Measurements from ENCODE around the gene JMY. TPM values are rescaled to one million over a fixed set of nuclear protein-coding genes. Genes with fewer than 3 reads are reported as not detected.
"Not testable (repeated sequence)": the region's sequence is repeated elsewhere in the genome, so short reads cannot be mapped to it uniquely, and the experiment has no call there.

Gene JMY
- total RNA-seq, 1 experiment from 2014 or later, result 4.3 TPM

- H3K9me3 ChIP-seq (ENCODE audit: low read length), result no peaks in the 10 kb centered on the region
- CTCF ChIA-PET, result no interaction called here
- POLR2A ChIA-PET (ENCODE audit: unreplicated experiment), result no interaction called here
- no peaks in the 10 kb centered on the region for H3F3A ChIP-seq (ENCODE audit: low read length, unreplicated experiment)
- no peaks in the 10 kb centered on the region for H3K36me3 ChIP-seq (ENCODE audit: low read depth, low read length)
- 0 out of 2 replicates have a peak, but pooled peaks cover 4% of the 10 kb centered on the region for H4K20me1 ChIP-seq (ENCODE audit: low read length)
- no peaks in the 10 kb centered on the region for H3K27me3 ChIP-seq (ENCODE audit: low read length)
- no peak overlapping the region for H3K27ac ChIP-seq (ENCODE audit: low read length)
- H2AFZ ChIP-seq (ENCODE audit: low read length), result no peak overlapping the region
- H3K79me2 ChIP-seq (ENCODE audit: low read length), result peaks cover 86% of the 10 kb centered on the region
- TF ChIP-seq, protein P1, sequence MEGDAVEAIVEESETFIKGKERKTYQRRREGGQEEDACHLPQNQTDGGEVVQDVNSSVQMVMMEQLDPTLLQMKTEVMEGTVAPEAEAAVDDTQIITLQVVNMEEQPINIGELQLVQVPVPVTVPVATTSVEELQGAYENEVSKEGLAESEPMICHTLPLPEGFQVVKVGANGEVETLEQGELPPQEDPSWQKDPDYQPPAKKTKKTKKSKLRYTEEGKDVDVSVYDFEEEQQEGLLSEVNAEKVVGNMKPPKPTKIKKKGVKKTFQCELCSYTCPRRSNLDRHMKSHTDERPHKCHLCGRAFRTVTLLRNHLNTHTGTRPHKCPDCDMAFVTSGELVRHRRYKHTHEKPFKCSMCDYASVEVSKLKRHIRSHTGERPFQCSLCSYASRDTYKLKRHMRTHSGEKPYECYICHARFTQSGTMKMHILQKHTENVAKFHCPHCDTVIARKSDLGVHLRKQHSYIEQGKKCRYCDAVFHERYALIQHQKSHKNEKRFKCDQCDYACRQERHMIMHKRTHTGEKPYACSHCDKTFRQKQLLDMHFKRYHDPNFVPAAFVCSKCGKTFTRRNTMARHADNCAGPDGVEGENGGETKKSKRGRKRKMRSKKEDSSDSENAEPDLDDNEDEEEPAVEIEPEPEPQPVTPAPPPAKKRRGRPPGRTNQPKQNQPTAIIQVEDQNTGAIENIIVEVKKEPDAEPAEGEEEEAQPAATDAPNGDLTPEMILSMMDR (conservative IDR thresholded peaks at IDR 0.05; ENCODE audit: low read depth, low read length), result no peak
- TF ChIP-seq EZH2 (IDR thresholded peaks at IDR 0.05; ENCODE audit: low read length, unreplicated experiment) (no peak), EZH2phosphoT487 (IDR thresholded peaks at IDR 0.05; ENCODE audit: borderline replicate concordance, low read length) (no peak)
- no peak overlapping the region for H3K4me3 ChIP-seq (ENCODE audit: low read length)
- H3K4me2 ChIP-seq (ENCODE audit: low read length), result no peak overlapping the region
- DNase-seq (no peak), ATAC-seq (no peak)
- no peaks in the 10 kb centered on the region for H3K9me2 ChIP-seq (replicated peaks; ENCODE audit: low read length)
- intact Hi-C loops (cut with micrococcal nuclease), result no loop called here
- no TSS peak for BruUV-seq (replicated peaks)
- no peak overlapping the region for H3K9ac ChIP-seq (ENCODE audit: low read length)
- H3K4me1 ChIP-seq (ENCODE audit: insufficient read depth, low read length), result peaks cover 26% of the 10 kb centered on the region
Observed at GRCh38 chr5:79243224-79243623, 7.3 kb downstream of the JMY start.

GRCh38 chr5:79254067-79254466 is 18.1 kb downstream of the JMY start:
- H4K20me1 ChIP-seq (ENCODE audit: low read length); DNase-seq; H3K4me2 ChIP-seq (ENCODE audit: low read length); H3K36me3 ChIP-seq (ENCODE audit: low read depth, low read length); ATAC-seq; H3K4me3 ChIP-seq (ENCODE audit: low read length); H3K27me3 ChIP-seq (ENCODE audit: low read length); H3F3A ChIP-seq (ENCODE audit: low read length, unreplicated experiment); H3K9me2 ChIP-seq (replicated peaks; ENCODE audit: low read length); POLR2A ChIA-PET (ENCODE audit: unreplicated experiment); H3K79me2 ChIP-seq (ENCODE audit: low read length); H2AFZ ChIP-seq (ENCODE audit: low read length); H3K27ac ChIP-seq (ENCODE audit: low read length); BruUV-seq (replicated peaks); H3K9ac ChIP-seq (ENCODE audit: low read length); intact Hi-C loops (cut with micrococcal nuclease); H3K9me3 ChIP-seq (ENCODE audit: low read length): not testable (repeated sequence)
- H3K4me1 ChIP-seq (ENCODE audit: insufficient read depth, low read length), result peaks cover 13% of the 10 kb centered on the region; the same call in 1 of the 2 replicates
- CTCF ChIA-PET, result interaction anchor here (0.5 to 0.6 kb wide), 2 partner anchors 121 to 379 kb away, joined by 3 to 4 read pairs; no protein-coding TSS in a partner anchor

DNA sequence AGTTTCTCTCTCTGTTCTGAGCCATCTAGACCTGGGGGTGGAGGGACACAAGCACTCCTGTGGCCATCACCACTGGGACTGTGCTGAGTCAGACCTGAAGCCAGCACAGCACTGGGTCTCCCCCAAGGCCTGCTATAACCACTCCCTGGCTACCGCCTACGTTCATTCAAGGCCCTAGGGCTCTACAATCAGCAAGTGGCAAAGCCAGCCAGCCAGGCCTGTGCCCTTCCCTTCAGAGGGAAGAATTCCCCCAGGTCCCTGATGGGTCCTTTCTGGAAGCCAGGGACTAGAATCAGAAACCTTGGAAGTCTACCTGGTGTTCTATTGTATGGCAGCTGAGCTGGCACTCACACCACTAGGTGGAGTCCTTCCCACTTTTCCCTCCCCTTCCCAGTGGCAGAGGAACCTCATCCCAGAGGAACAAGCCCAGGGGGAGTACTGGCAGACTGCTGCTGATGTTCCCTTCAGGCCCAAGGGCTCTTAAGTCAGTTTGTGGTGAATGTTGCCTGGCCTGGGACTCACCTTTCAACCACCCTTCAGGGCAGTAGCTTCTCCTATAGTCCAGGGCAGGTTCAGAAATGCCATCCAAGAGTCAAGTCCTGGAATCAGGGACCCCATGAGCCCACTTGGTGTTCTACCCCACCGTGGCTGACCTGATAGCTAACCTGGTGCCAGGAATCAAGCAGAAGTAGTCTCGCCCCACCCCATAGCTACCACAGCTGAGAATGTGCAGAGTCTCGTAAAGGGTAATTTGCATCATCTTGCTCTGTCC is 20.0 kb downstream of the JMY start:
- H3K27ac ChIP-seq (ENCODE audit: low read length), result no peak overlapping the region
- ChIA-PET CTCF (no interaction called here), POLR2A (ENCODE audit: unreplicated experiment) (no interaction called here)
- no peaks in the 10 kb centered on the region for H3K27me3 ChIP-seq (ENCODE audit: low read length)
- TF ChIP-seq, protein P1 (conservative IDR thresholded peaks at IDR 0.05; ENCODE audit: low read depth, low read length), result peak; percentile 75
- no peak for TF ChIP-seq EZH2phosphoT487 (IDR thresholded peaks at IDR 0.05; ENCODE audit: borderline replicate concordance, low read length)
- no peak overlapping the region for H3K4me3 ChIP-seq (ENCODE audit: low read length)
- H3K36me3 ChIP-seq (ENCODE audit: low read depth, low read length), result no peaks in the 10 kb centered on the region
- H3K4me1 ChIP-seq (ENCODE audit: insufficient read depth, low read length), result peaks cover 7% of the 10 kb centered on the region; the same call in 1 of the 2 replicates
- H3K4me2 ChIP-seq (ENCODE audit: low read length), result no peak overlapping the region
- no peaks in the 10 kb centered on the region for H3K9me2 ChIP-seq (replicated peaks; ENCODE audit: low read length)
- no peaks in the 10 kb centered on the region for H3F3A ChIP-seq (ENCODE audit: low read length, unreplicated experiment)
- no peaks in the 10 kb centered on the region for H4K20me1 ChIP-seq (ENCODE audit: low read length)
- no peaks in the 10 kb centered on the region for H3K79me2 ChIP-seq (ENCODE audit: low read length)
- H3K9me3 ChIP-seq (ENCODE audit: low read length), result no peaks in the 10 kb centered on the region
- intact Hi-C loops (cut with micrococcal nuclease), result no loop called here
- no TSS peak for BruUV-seq (replicated peaks)
- ATAC-seq (peak; percentile 96), DNase-seq (peak; percentile 63)
- H3K9ac ChIP-seq (ENCODE audit: low read length), result no peak overlapping the region
- no peak overlapping the region for H2AFZ ChIP-seq (ENCODE audit: low read length)
